GM12878 (cell line): ENCODE measurements around the gene CBS. TPM values are rescaled to one million over a fixed set of nuclear protein-coding genes. Genes with fewer than 3 reads are reported as not detected.
"Not testable (repeated sequence)": the region's sequence is repeated elsewhere in the genome, so short reads cannot be mapped to it uniquely, and the experiment has no call there.

Experiments used
- ATAC-seq: fragments of 200-7000 bp; cut with Tn5 transposase; 3 replicates; pipeline ENCODE4 v1.9.1; 2020; ENCODE audit warnings: mild to moderate bottlenecking, moderate library complexity
- BruUV-seq: library from RNA; stranded (reverse); fragments of 400-500 nt; replicated peaks from 2 replicates; lab custom pipeline; 2021; lab: Mats Ljungman, UMichigan
- CTCF ChIA-PET: fragments of 300-600 bp; sonication (Branson Sonifier 250); formaldehyde crosslinking; extraction: SDS; loops from one replicate; lab custom pipeline; 2021; ENCODE audit warnings: inconsistent platforms; lab: Yijun Ruan, JAX
- POLR2A ChIA-PET: fragments of 350-600 bp; formaldehyde crosslinking; extraction: SDS; loops from one replicate; lab custom pipeline; 2021; ENCODE audit warnings: inconsistent platforms; lab: Charles Lee
- RAD21 ChIA-PET: fragments of 300-600 bp; sonication (Branson Sonifier 250); formaldehyde crosslinking; loops from one replicate; lab custom pipeline; 2023; ENCODE audit warnings: antibody characterized with exemption; ENCODE audit not compliant: unreplicated experiment; lab: Charles Lee
- SMC1A ChIA-PET: fragments of 300-600 bp; sonication (Branson Sonifier 250); formaldehyde crosslinking; loops from one replicate; lab custom pipeline; 2023; ENCODE audit not compliant: unreplicated experiment, uncharacterized antibody; lab: Charles Lee
- DNase-seq: peaks from one replicate; pipeline ENCODE4 v3.0.0-alpha.2; 2011; ENCODE audit warnings: low read depth, low spot score
- FAIRE-seq: peaks from 3 replicates; lab custom pipeline; 2011; peaks lifted over from hg19 to GRCh38; lab: Jason Lieb, UNC
- H2AFZ ChIP-seq: 2 replicates; pipeline ENCODE4 v1.6.0; 2011; ENCODE audit warnings: low read depth, low read length, control low read depth; ENCODE audit not compliant: control insufficient read depth
- H3K27ac ChIP-seq: 2 replicates; pipeline ENCODE4 v1.5.1; 2011; ENCODE audit warnings: control low read depth; ENCODE audit not compliant: control insufficient read depth, insufficient read depth
- H3K27me3 ChIP-seq, 2 experiments: replicated peaks in 1 of 2; 2 replicates each; pipeline versions ENCODE4 v1.6.0 to v1.6.1; 2011; ENCODE audit warnings: low read length in 1 of 2; ENCODE audit not compliant: control insufficient read depth in 2 of 2, insufficient read depth in 2 of 2
- H3K36me3 ChIP-seq, 2 experiments: 2 replicates each; pipeline ENCODE4 v1.5.1; 2011; ENCODE audit warnings: low read length in 1 of 2; ENCODE audit not compliant: control insufficient read depth in 2 of 2, insufficient read depth in 2 of 2
- H3K4me1 ChIP-seq: 2 replicates; pipeline ENCODE4 v1.6.1; 2011; ENCODE audit warnings: mild to moderate bottlenecking, low read length, moderate library complexity, mixed read lengths; ENCODE audit not compliant: control insufficient read depth, insufficient read depth
- H3K4me2 ChIP-seq: 2 replicates; pipeline ENCODE4 v1.6.0; 2011; ENCODE audit warnings: control low read depth; ENCODE audit not compliant: control insufficient read depth, insufficient read depth
- H3K4me3 ChIP-seq: fragments of 200-600 bp; sonication (generic); 2 replicates; pipeline ENCODE4 v1.5.1; 2016
- H3K79me2 ChIP-seq: 2 replicates; pipeline ENCODE4 v1.6.0; 2011; ENCODE audit warnings: low read length; ENCODE audit not compliant: control insufficient read depth, insufficient read depth
- H3K9ac ChIP-seq: 2 replicates; pipeline ENCODE4 v1.8.0; 2011; ENCODE audit warnings: low read length, control low read depth, mixed read lengths; ENCODE audit not compliant: control insufficient read depth, insufficient read depth
- H3K9me3 ChIP-seq: replicated peaks from 3 replicates; pipeline ENCODE4 v1.5.1; 2011; ENCODE audit warnings: mild to moderate bottlenecking, low read length; ENCODE audit not compliant: control insufficient read depth, insufficient read depth
- H4K20me1 ChIP-seq: 2 replicates; pipeline ENCODE4 v1.6.0; 2011; ENCODE audit not compliant: control insufficient read depth, insufficient read depth
- WGBS: methylation state at CpG from one replicate; pipeline ENCODE4 v1.1.6; 2016; ENCODE audit warnings: low lambda C conversion rate; ENCODE audit not compliant: insufficient replicate concordance, insufficient coverage; ENCODE audit errors: missing lambda C conversion rate; 5-methylcytosine and 5-hydroxymethylcytosine counted together
- in situ Hi-C: fragments of 300-500 bp; cut with MboI; formaldehyde crosslinking; loops from 9 replicates; pipeline ENCODE4 v1.14.3; 2018; ENCODE audit warnings: mixed read lengths
- intact Hi-C: fragments of 100-400 bp; cut with micrococcal nuclease; formaldehyde crosslinking; loops from one replicate; pipeline ENCODE4 v1.14.2; 2022; ENCODE audit not compliant: unreplicated experiment
- polyA plus RNA-seq, 11 experiments: library from polyadenylated mRNA; depleted of rRNA in 4 of 11; unstranded in 6 of 11; stranded (reverse) in 5 of 11; fragments of >200 nt; fragmentation: Nextera tagmentation in 4 of 11; fragmentation: Illumina TruSeq in 1 of 11; extraction: Ambion mirVana in 4 of 11; extraction: Trizol in 1 of 11; gene quantifications; 1 replicate in 1 of 11; 2 replicates in 10 of 11; pipeline versions ENCODE4 v1.2.1 to v1.2.3, GENCODE V29; 2011 to 2016; ENCODE audit warnings: inconsistent platforms in 2 of 11, missing spikeins in 2 of 11, low read depth in 1 of 11
- total RNA-seq, 4 experiments: library from RNA; depleted of rRNA in 3 of 4; stranded (reverse); fragments of >200 nt in 3 of 4; fragmentation: Illumina TruSeq in 1 of 4; extraction: Trizol in 1 of 4; gene quantifications; 2 replicates each; pipeline versions ENCODE4 v1.2.1 to v1.2.3, GENCODE V29; 2013 to 2021

Gene CBS
- total and polyA plus RNA-seq, 10 of the 15 experiments (the other 5 are each of a cell fraction or from before 2014, with no cell fraction given): 0.10 to 4.4 (median 2.0) TPM

GRCh38 chr21:43076643-43077042 lies 1.0 kb upstream of the CBS start:
- H3K4me2 ChIP-seq, FAIRE-seq, in situ Hi-C loops, RAD21 ChIA-PET, DNase-seq, H4K20me1 ChIP-seq, H3K4me1 ChIP-seq, SMC1A ChIA-PET, H3K9me3 ChIP-seq, H3K27ac ChIP-seq, POLR2A ChIA-PET, intact Hi-C loops, BruUV-seq, H3K36me3 ChIP-seq, CTCF ChIA-PET, H3K79me2 ChIP-seq, ATAC-seq, H3K9ac ChIP-seq, H3K27me3 ChIP-seq, H3K4me3 ChIP-seq, H2AFZ ChIP-seq: not testable (repeated sequence)
- WGBS: no CpG with 5 or more reads among the region's 28 CpGs

GRCh38 chr21:43076023-43076637 lies 495 bp upstream of the CBS start:
- ATAC-seq, H3K4me3 ChIP-seq, RAD21 ChIA-PET, SMC1A ChIA-PET, CTCF ChIA-PET, H3K79me2 ChIP-seq, FAIRE-seq, BruUV-seq, H3K4me1 ChIP-seq, H3K4me2 ChIP-seq, H3K9me3 ChIP-seq, H3K27ac ChIP-seq, POLR2A ChIA-PET, H3K9ac ChIP-seq, DNase-seq, H3K27me3 ChIP-seq, H3K36me3 ChIP-seq, intact Hi-C loops, H2AFZ ChIP-seq, H4K20me1 ChIP-seq, in situ Hi-C loops: not testable (repeated sequence)
- WGBS: no CpG with 5 or more reads among the region's 77 CpGs

- H3K4me3 ChIP-seq, H3K9ac ChIP-seq, POLR2A ChIA-PET, FAIRE-seq, DNase-seq, intact Hi-C loops, in situ Hi-C loops, H3K36me3 ChIP-seq, RAD21 ChIA-PET, H3K4me1 ChIP-seq, H3K27me3 ChIP-seq, ATAC-seq, H2AFZ ChIP-seq, H3K79me2 ChIP-seq, BruUV-seq, H3K27ac ChIP-seq, CTCF ChIA-PET, H3K9me3 ChIP-seq, H4K20me1 ChIP-seq, H3K4me2 ChIP-seq, SMC1A ChIA-PET: not testable (repeated sequence)
- WGBS: no CpG with 5 or more reads among the region's 74 CpGs
Observed at GRCh38 chr21:43074401-43075169, 1.1 kb downstream of the CBS start.

GRCh38 chr21:43072742-43073141 lies 2.9 kb downstream of the CBS start:
- H3K4me2 ChIP-seq, H3K9ac ChIP-seq, H2AFZ ChIP-seq, in situ Hi-C loops, ATAC-seq, H3K4me3 ChIP-seq, H4K20me1 ChIP-seq, FAIRE-seq, H3K4me1 ChIP-seq, H3K27me3 ChIP-seq, H3K36me3 ChIP-seq, H3K9me3 ChIP-seq, H3K79me2 ChIP-seq, CTCF ChIA-PET, BruUV-seq, POLR2A ChIA-PET, RAD21 ChIA-PET, DNase-seq, intact Hi-C loops, SMC1A ChIA-PET, H3K27ac ChIP-seq: not testable (repeated sequence)
- no CpG with 5 or more reads among the region's 11 CpGs for WGBS
